Erythroblast (primary cell): Measurements from ENCODE around the gene GRIK5.

ENCODE experiments used
- GATA1 ChIP-seq: IDR thresholded peaks from 2 replicates; pipeline ENCODE4 v1.6.1; 2011; ENCODE audit warnings: low read depth, mild to moderate bottlenecking, control low read depth, low read length, moderate library complexity
- POLR2A ChIP-seq: IDR thresholded peaks from 2 replicates; pipeline ENCODE4 v1.6.1; 2011; ENCODE audit warnings: mild to moderate bottlenecking, low read length

DNA sequence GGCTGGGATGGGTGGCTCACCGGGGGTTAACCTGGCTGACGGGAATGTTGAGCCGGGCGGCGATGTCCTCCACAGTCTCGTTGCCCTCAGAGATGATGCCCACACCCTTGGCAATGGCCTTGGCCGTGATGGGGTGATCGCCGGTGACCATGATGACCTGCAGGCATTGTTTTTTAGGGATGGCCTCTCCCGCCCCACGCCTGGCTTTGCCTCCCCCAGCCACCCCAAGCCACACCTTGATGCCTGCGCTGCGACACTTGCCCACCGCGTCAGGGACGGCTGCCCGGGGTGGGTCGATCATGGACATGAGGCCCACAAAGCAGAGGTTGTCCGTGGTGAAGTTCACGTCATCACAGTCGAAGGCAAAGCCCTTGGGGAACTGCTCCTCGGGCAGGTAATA lies 92.1 kb downstream of the GRIK5 start:
- TF ChIP-seq POLR2A (no peak), GATA1 (no peak)
